Keratinocyte (primary cell): ENCODE results near the gene CDH13. TPM values are rescaled to one million over a fixed set of nuclear protein-coding genes. Genes with fewer than 3 reads are reported as not detected.

Experiments used
- DNase-seq: peaks from one replicate; pipeline ENCODE4 v3.0.0-alpha.2; 2011; ENCODE audit warnings: low read depth, missing footprints, low spot score
- FAIRE-seq: peaks from 2 replicates; lab custom pipeline; 2011; peaks lifted over from hg19 to GRCh38; lab: Jason Lieb, UNC
- H2AFZ ChIP-seq: 2 replicates; pipeline ENCODE4 v1.6.0; 2012; ENCODE audit warnings: low read length, control low read depth, inconsistent platforms; ENCODE audit not compliant: control insufficient read depth
- H3K27ac ChIP-seq: 2 replicates; pipeline ENCODE4 v1.5.1; 2011; ENCODE audit warnings: low read length; ENCODE audit not compliant: control insufficient read depth, insufficient read depth
- H3K27me3 ChIP-seq: 3 replicates; pipeline ENCODE4 v1.6.0; 2011; ENCODE audit warnings: low read length; ENCODE audit not compliant: control insufficient read depth, insufficient read depth; ENCODE audit errors: extremely low read depth
- H3K36me3 ChIP-seq, 2 experiments: 2 replicates in 1 of 2; 3 replicates in 1 of 2; pipeline ENCODE4 v1.5.1; 2011; ENCODE audit warnings: low read length in 2 of 2, mild to moderate bottlenecking in 1 of 2; ENCODE audit not compliant: control insufficient read depth in 2 of 2, insufficient read depth in 2 of 2; ENCODE audit errors: extremely low read depth in 1 of 2
- H3K4me1 ChIP-seq: 3 replicates; pipeline ENCODE4 v1.5.1; 2011; ENCODE audit warnings: low read length; ENCODE audit not compliant: control insufficient read depth, insufficient read depth; ENCODE audit errors: extremely low read depth
- H3K4me2 ChIP-seq: 3 replicates; pipeline ENCODE4 v1.6.0; 2011; ENCODE audit warnings: low read depth, low read length; ENCODE audit not compliant: control insufficient read depth, insufficient read depth; ENCODE audit errors: extremely low read depth
- H3K4me3 ChIP-seq, 3 experiments: fragments of 200-600 bp in 1 of 3; sonication (generic) in 1 of 3; 2 replicates in 2 of 3; 3 replicates in 1 of 3; pipeline ENCODE4 v1.5.1; 2011 to 2016; ENCODE audit warnings: low read length in 3 of 3, mild to moderate bottlenecking in 3 of 3, control low read depth in 2 of 3, inconsistent platforms in 1 of 3, low read depth in 1 of 3, mixed read lengths in 1 of 3, mixed run types in 1 of 3, moderate library complexity in 1 of 3; ENCODE audit not compliant: control insufficient read depth in 2 of 3, insufficient read depth in 2 of 3; ENCODE audit errors: extremely low read depth in 1 of 3
- H3K79me2 ChIP-seq: 2 replicates; pipeline ENCODE4 v1.6.0; 2012; ENCODE audit warnings: low read length; ENCODE audit not compliant: control insufficient read depth, insufficient read depth
- H3K9ac ChIP-seq: 3 replicates; pipeline ENCODE4 v1.6.0; 2011; ENCODE audit warnings: low read length; ENCODE audit not compliant: control insufficient read depth, insufficient read depth; ENCODE audit errors: extremely low read depth
- H3K9me1 ChIP-seq: 3 replicates; pipeline ENCODE4 v1.6.0; 2011; ENCODE audit warnings: low read length; ENCODE audit not compliant: control insufficient read depth, insufficient read depth; ENCODE audit errors: extremely low read depth
- H3K9me3 ChIP-seq: 2 replicates; pipeline ENCODE4 v1.5.1; 2012; ENCODE audit warnings: low read depth, low read length; ENCODE audit not compliant: control insufficient read depth
- H4K20me1 ChIP-seq: 3 replicates; pipeline ENCODE4 v1.6.0; 2011; ENCODE audit warnings: low read length; ENCODE audit not compliant: control insufficient read depth, insufficient read depth; ENCODE audit errors: extremely low read depth
- EZH2 ChIP-seq: IDR thresholded peaks from one replicate; pipeline ENCODE4 v1.6.1; 2012; ENCODE audit warnings: inconsistent platforms, mild to moderate bottlenecking, low read length, moderate library complexity
- dilution Hi-C: fragments of 300-500 bp; cut with MboI; formaldehyde crosslinking; loops from one replicate; pipeline ENCODE4 v1.7.0; 2020; ENCODE audit warnings: low sequenced_read_pairs; ENCODE audit not compliant: extremely low pct_ligation_motif_present
- polyA plus RNA-seq, 5 experiments: library from polyadenylated mRNA; depleted of rRNA in 3 of 5; stranded (reverse) in 3 of 5; stranded (forward) in 1 of 5; unstranded in 1 of 5; fragments of >200 nt; gene quantifications; 1 replicate in 1 of 5; 2 replicates in 3 of 5; 3 replicates in 1 of 5; pipeline versions ENCODE4 v1.2.1 to v1.2.3, GENCODE V29; 2011 to 2012; ENCODE audit warnings: missing spikeins in 2 of 5, low read depth in 1 of 5, low replicate concordance in 1 of 5
- TF ChIP-seq, protein P1 (sequence below), 3 experiments: IDR thresholded peaks in 1 of 3; conservative IDR thresholded peaks in 1 of 3; optimal IDR thresholded peaks in 1 of 3; 2 replicates in 2 of 3; 3 replicates in 1 of 3; pipeline versions ENCODE3 to v1.5.1; 2011; ENCODE audit warnings: low read length in 3 of 3, mild to moderate bottlenecking in 3 of 3, moderate library complexity in 2 of 3, control low read depth in 1 of 3, inconsistent platforms in 1 of 3; ENCODE audit not compliant: insufficient read depth in 2 of 3; ENCODE audit errors: extremely low read depth in 1 of 3

Gene CDH13
- polyA plus RNA-seq, 1 donor (not counting 4 experiments of a cell fraction or from before 2014, with no cell fraction given): 111 TPM

DNA sequence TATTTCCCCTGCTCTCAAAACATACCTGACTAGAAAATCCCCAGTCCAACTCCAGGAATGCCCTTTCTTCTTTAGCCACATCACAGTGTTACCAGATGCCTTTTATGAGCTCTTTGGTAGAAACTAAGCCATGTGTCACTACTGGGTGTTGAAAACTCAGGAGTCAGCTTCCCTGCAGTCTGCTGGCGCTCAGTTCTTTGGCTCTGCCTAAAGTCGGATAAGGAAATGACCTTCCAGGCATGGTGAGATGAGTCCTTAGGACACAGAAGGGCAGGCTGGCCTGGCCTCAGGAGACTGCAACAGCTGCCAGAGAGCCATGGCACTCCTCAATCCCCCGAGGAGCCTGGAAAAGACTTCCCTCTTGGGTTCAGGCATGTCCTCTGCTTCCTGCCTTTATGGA lies 89.1 kb downstream of the CDH13 start:
- Histone ChIP-seq H3K9me3 (no peaks in the 10 kb centered on the region), H3K27ac (no peak overlapping the region), H3K9me1 (no peaks in the 10 kb centered on the region), H4K20me1 (peaks cover 3% of the 10 kb centered on the region), H3K4me2 (no peak overlapping the region), H3K27me3 (no peaks in the 10 kb centered on the region), H3K4me1 (peaks cover 4% of the 10 kb centered on the region), H3K4me3 (no peak overlapping the region), H3K79me2 (peaks cover 8% of the 10 kb centered on the region), H2AFZ (no peak overlapping the region), H3K36me3 (peaks cover 6 to 7% of the 10 kb centered on the region in 2 experiments), H3K9ac (no peak overlapping the region)
- FAIRE-seq (no peak), DNase-seq (no peak)
- no peak for TF ChIP-seq EZH2
- TF ChIP-seq, protein P1, sequence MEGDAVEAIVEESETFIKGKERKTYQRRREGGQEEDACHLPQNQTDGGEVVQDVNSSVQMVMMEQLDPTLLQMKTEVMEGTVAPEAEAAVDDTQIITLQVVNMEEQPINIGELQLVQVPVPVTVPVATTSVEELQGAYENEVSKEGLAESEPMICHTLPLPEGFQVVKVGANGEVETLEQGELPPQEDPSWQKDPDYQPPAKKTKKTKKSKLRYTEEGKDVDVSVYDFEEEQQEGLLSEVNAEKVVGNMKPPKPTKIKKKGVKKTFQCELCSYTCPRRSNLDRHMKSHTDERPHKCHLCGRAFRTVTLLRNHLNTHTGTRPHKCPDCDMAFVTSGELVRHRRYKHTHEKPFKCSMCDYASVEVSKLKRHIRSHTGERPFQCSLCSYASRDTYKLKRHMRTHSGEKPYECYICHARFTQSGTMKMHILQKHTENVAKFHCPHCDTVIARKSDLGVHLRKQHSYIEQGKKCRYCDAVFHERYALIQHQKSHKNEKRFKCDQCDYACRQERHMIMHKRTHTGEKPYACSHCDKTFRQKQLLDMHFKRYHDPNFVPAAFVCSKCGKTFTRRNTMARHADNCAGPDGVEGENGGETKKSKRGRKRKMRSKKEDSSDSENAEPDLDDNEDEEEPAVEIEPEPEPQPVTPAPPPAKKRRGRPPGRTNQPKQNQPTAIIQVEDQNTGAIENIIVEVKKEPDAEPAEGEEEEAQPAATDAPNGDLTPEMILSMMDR (optimal IDR thresholded peaks at IDR 0.05 in 1 of 3, IDR thresholded peaks at IDR 0.05 in 1 of 3, conservative IDR thresholded peaks at IDR 0.05 in 1 of 3; ENCODE audit: extremely low read depth in 1 of 3, insufficient read depth in 2 of 3, low read length in 3 of 3): no peak
- dilution Hi-C loops: no loop called here

DNA sequence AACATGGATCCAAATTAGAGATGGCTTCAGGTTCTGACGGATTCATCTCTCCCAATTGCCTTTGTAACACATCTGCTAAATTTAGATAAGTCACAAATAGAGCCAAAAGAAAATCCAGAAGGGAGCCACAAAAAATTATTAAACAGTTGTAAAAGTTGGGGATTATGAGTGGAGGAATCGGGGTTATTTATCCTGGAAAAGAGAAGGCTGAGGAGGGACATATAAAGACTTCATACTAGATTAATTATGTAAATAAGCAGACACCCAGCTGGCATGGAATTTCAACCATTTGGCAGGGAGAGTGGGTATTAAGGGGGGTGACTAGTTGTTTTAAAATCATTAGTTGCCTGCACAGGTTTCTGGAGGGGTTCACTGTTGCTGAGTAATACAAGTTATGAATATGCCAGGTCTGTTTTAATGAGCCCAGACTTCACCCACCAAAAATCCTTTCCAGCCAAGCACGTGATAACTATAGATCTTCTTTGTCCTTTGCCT lies 89.6 kb downstream of the CDH13 start:
- H3K9ac ChIP-seq: no peak overlapping the region
- no peaks in the 10 kb centered on the region for H3K9me1 ChIP-seq
- FAIRE-seq: no peak
- TF ChIP-seq, protein P1 (optimal IDR thresholded peaks at IDR 0.05 in 1 of 3, IDR thresholded peaks at IDR 0.05 in 1 of 3, conservative IDR thresholded peaks at IDR 0.05 in 1 of 3; ENCODE audit: extremely low read depth in 1 of 3, insufficient read depth in 2 of 3, low read length in 3 of 3): no peak
- no peak for TF ChIP-seq EZH2
- DNase-seq: no peak
- H3K36me3 ChIP-seq: peaks cover 6 to 7% of the 10 kb centered on the region in 2 experiments
- H3K27ac ChIP-seq: no peak overlapping the region
- peaks cover 4% of the 10 kb centered on the region for H3K4me1 ChIP-seq
- dilution Hi-C loops: no loop called here
- H3K79me2 ChIP-seq: peaks cover 9% of the 10 kb centered on the region
- no peak overlapping the region for H2AFZ ChIP-seq
- no peak overlapping the region for H3K4me2 ChIP-seq
- no peak overlapping the region for H3K4me3 ChIP-seq
- no peaks in the 10 kb centered on the region for H3K9me3 ChIP-seq
- no peaks in the 10 kb centered on the region for H3K27me3 ChIP-seq
- peaks cover 3% of the 10 kb centered on the region for H4K20me1 ChIP-seq
